Ovary (tissue), 9 donors: ENCODE results near the gene NHSL2. TPM values are rescaled to one million over a fixed set of nuclear protein-coding genes. Genes with fewer than 3 reads are reported as not detected.

Experiments
- DNase-seq, 5 donors: peaks; one replicate each; pipeline ENCODE4 v3.0.0-alpha.2; 2019 to 2020
- H3K27ac ChIP-seq, 2 donors: fragments of 200-600 bp; one replicate each; pipeline versions ENCODE4 v1.5.1 to v1.8.0; 2019 to 2022
- H3K27me3 ChIP-seq: fragments of 200-600 bp; one replicate; pipeline ENCODE4 v1.8.0; 2022
- H3K36me3 ChIP-seq: fragments of 200-600 bp; sonication (generic); one replicate; pipeline ENCODE4 v1.5.1; 2019
- H3K4me1 ChIP-seq: one replicate; pipeline ENCODE4 v1.8.1; 2013; ENCODE audit warnings: mild to moderate bottlenecking, moderate library complexity; ENCODE audit not compliant: insufficient read depth
- H3K4me3 ChIP-seq: fragments of 200-600 bp; sonication (generic); one replicate; pipeline ENCODE4 v1.5.1; 2017
- H3K9me3 ChIP-seq, 2 donors: fragments of 200-600 bp in 1 of 2; sonication (generic) in 1 of 2; one replicate each; pipeline versions ENCODE4 v1.5.1 to v1.8.1; 2013 to 2019; ENCODE audit warnings: mild to moderate bottlenecking in 1 of 2, moderate library complexity in 1 of 2
- EP300 ChIP-seq: sonication (generic); formaldehyde crosslinking; IDR thresholded peaks from one replicate; pipeline ENCODE4 v1.6.1; 2017; ENCODE audit warnings: antibody characterized with exemption
- POLR2A ChIP-seq: fragments of 450-650 bp; IDR thresholded peaks from one replicate; pipeline ENCODE4 v1.6.1; 2017; ENCODE audit warnings: antibody characterized with exemption, mild to moderate bottlenecking, moderate library complexity
- WGBS, 3 donors: extraction: QIAGEN DNeasy Blood & Tissue Kit in 1 of 3; methylation state at CpG; one replicate each; pipeline versions ENCODE4 v1.1.5 to v1.1.7; 2013 to 2017; 5-methylcytosine and 5-hydroxymethylcytosine counted together
- intact Hi-C, 4 donors: fragments of 100-400 bp; cut with DNase I; formaldehyde crosslinking; loops; one replicate each; pipeline versions ENCODE4 v1.11.0 to v1.15.1; 2022 to 2023
- polyA plus RNA-seq, 2 donors: library from polyadenylated mRNA; stranded (reverse); fragments of 200-250 nt in 1 of 2; fragments of 350-450 nt in 1 of 2; fragmentation: Illumina TruSeq in 1 of 2; extraction: RNeasy Lipid Tissue Mini Kit (QIAGEN cat#74804) in 1 of 2; gene quantifications; one replicate each; pipeline ENCODE4 v1.2.3, GENCODE V29; 2013 to 2014
- total RNA-seq, 7 donors: library from RNA; depleted of rRNA in 2 of 7; stranded (reverse); fragments of >200 nt in 2 of 7; fragmentation: NEBNext Ultra II Directional in 3 of 7; extraction: Animal tissue kit (Norgen Biotek cat#: 25700) in 3 of 7; gene quantifications; one replicate each; pipeline versions ENCODE4 v1.1.0 to v1.2.4, GENCODE V29; 2016 to 2023
- TF ChIP-seq, protein P1 (sequence below), 3 donors: fragments of 450-650 bp in 2 of 3; fragments of 200-600 bp in 1 of 3; IDR thresholded peaks; one replicate each; pipeline versions ENCODE4 v1.5.1 to v1.8.0; 2016 to 2022; ENCODE audit warnings: antibody characterized with exemption in 3 of 3, mild to moderate bottlenecking in 1 of 3
- donor health status: DM: no; HTN: no; CAD: no; lungs with moderate emphysema.
- donor health status: DM: no; HTN: no; CAD: no.
- donor health status: Bipolar disorder and iron deficiency.
- donor health status: DM: yes; HTN: yes; CAD: no.
- donor health status: DM: no; HTN: no; CAD: no.
- donor health status: DM: yes; HTN: yes; CAD: no.

The NHSL2 gene
- total and polyA plus RNA-seq, 9 donors: 1.2 to 9.2 (median 4.4) TPM

DNA sequence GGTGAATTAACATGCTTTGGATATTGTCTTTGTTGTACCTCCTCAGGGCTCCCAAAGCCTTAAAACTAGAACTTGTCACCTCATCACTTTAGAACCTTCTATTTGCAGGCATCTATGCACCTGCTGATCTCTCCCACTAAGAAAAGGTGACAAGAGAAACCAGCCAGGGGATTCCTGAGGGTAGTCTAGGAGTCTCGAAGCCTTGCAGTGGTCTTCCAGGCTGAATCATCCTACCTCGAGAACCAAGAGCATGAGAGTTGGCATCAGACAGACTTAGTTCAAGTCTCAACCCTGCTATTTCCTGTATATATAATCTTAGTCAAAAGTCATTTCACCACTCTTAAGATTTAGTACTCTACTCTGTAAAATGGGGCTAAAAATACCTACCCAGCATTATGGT, 191.5 kb downstream of the NHSL2 start:
- H3K4me1 ChIP-seq: no peaks in the 10 kb centered on the region
- no peak overlapping the region for H3K27ac ChIP-seq
- no peak overlapping the region for H3K4me3 ChIP-seq
- H3K36me3 ChIP-seq: no peaks in the 10 kb centered on the region
- 69 to 77% (median 76%) methylated on average over 2 of the region's 2 CpGs for WGBS, 3 donors
- intact Hi-C loops: no loop called here
- TF ChIP-seq POLR2A: no peak
- TF ChIP-seq, protein P1, sequence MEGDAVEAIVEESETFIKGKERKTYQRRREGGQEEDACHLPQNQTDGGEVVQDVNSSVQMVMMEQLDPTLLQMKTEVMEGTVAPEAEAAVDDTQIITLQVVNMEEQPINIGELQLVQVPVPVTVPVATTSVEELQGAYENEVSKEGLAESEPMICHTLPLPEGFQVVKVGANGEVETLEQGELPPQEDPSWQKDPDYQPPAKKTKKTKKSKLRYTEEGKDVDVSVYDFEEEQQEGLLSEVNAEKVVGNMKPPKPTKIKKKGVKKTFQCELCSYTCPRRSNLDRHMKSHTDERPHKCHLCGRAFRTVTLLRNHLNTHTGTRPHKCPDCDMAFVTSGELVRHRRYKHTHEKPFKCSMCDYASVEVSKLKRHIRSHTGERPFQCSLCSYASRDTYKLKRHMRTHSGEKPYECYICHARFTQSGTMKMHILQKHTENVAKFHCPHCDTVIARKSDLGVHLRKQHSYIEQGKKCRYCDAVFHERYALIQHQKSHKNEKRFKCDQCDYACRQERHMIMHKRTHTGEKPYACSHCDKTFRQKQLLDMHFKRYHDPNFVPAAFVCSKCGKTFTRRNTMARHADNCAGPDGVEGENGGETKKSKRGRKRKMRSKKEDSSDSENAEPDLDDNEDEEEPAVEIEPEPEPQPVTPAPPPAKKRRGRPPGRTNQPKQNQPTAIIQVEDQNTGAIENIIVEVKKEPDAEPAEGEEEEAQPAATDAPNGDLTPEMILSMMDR (IDR thresholded peaks at IDR 0.05): no peak
- TF ChIP-seq EP300: no peak
- H3K27me3 ChIP-seq: no peaks in the 10 kb centered on the region
- no peak for DNase-seq
- no peaks in the 10 kb centered on the region for H3K9me3 ChIP-seq

DNA sequence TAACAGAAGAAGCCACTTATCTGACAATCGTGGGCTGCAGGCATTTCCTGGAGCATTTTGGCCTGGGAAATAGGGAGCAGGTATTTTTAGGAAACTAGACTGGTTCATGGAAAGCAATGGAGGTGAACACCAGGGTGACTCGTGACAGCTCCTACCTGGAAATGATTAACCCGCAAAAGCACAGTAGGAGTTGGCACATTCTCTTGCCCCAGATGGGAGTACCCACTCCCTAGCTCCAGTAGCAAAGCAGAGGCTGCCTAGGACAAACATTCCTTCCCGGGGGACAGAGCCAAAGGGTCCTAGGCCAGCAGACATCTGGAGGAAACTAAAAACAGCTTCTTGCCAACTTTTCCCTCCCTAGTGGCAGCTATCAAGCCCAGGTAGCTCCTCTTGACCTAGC, 192.1 kb downstream of the NHSL2 start:
- Histone ChIP-seq H3K27ac (no peak overlapping the region), H3K27me3 (no peaks in the 10 kb centered on the region), H3K4me3 (no peak overlapping the region), H3K36me3 (no peaks in the 10 kb centered on the region), H3K4me1 (no peaks in the 10 kb centered on the region), H3K9me3 (no peaks in the 10 kb centered on the region)
- no peak for DNase-seq
- TF ChIP-seq, protein P1 (IDR thresholded peaks at IDR 0.05): no peak
- TF ChIP-seq EP300 (no peak), POLR2A (no peak)
- intact Hi-C loops: no loop called here
- WGBS, 3 donors: 46 to 59% (median 47%) methylated on average over 4 of the region's 4 CpGs

DNA sequence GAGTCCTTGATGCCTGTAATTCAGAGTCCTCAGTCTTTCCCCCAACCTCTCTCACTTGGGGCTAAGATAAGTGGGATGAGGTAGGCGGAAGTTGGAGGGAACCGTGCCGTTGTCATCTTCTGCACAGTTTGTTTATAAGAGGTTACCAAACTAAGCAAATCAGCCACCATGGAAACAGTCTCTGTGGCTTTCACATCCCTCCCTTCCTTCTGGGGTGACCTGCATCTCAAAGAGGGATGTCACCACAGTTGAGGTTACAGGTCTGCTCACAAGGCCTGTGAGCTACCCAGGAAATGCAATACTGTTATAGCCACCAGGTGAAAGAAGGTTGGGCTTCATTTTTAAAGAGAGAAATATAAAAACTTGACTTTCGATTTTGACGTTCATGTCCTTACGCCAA, 194.8 kb downstream of the NHSL2 start:
- intact Hi-C loops: no loop called here
- Histone ChIP-seq H3K9me3 (no peaks in the 10 kb centered on the region), H3K4me1 (no peaks in the 10 kb centered on the region), H3K4me3 (no peak overlapping the region), H3K27ac (no peak overlapping the region), H3K36me3 (no peaks in the 10 kb centered on the region), H3K27me3 (no peaks in the 10 kb centered on the region)
- 77 to 90% (median 84%) methylated on average over 6 of the region's 6 CpGs for WGBS, 3 donors
- no peak for DNase-seq
- TF ChIP-seq EP300: no peak
- no peak for TF ChIP-seq POLR2A
- TF ChIP-seq, protein P1 (IDR thresholded peaks at IDR 0.05): no peak

DNA sequence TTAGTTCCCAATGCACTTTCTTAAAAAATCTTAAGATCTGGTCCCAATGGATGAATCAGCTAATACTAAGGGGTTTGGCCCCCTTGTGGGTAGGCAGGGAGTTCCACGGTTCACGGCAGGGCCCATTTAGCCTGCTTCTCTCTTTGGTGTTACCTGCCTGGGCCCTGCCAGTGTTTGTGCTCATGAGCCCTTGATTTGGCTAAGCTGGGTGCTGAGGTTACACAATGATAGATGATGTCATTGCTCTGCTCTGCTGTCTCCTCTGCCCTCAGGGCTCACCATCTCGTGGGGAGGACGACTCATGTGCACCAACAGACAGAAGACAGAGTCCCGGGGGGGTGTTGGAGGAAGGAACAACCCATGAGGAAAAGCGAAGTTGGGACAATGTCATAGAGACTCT, 196.7 kb downstream of the NHSL2 start:
- no peak overlapping the region for H3K4me3 ChIP-seq
- intact Hi-C loops: no loop called here
- WGBS, 3 donors: 76 to 78% (median 76%) methylated on average over 6 of the region's 6 CpGs
- H3K9me3 ChIP-seq: no peaks in the 10 kb centered on the region
- no peak overlapping the region for H3K27ac ChIP-seq
- TF ChIP-seq, protein P1 (IDR thresholded peaks at IDR 0.05): no peak
- TF ChIP-seq POLR2A: no peak
- no peak for TF ChIP-seq EP300
- no peaks in the 10 kb centered on the region for H3K27me3 ChIP-seq
- no peak for DNase-seq
- no peaks in the 10 kb centered on the region for H3K36me3 ChIP-seq
- H3K4me1 ChIP-seq: no peaks in the 10 kb centered on the region
